Naive thymus-derived CD4-positive, alpha-beta T cell (primary cell): Measurements from ENCODE around the gene SETD6. TPM values are rescaled to one million over a fixed set of nuclear protein-coding genes. Genes with fewer than 3 reads are reported as not detected.

Experiments
- ATAC-seq: fragments of 150-1000 bp; cut with Tn5 transposase; 2 replicates; pipeline ENCODE4 v1.10.0; 2021; ENCODE audit warnings: mild to moderate bottlenecking, moderate library complexity
- CTCF ChIA-PET: fragments of 350-600 bp; sonication (Branson Sonifier 250); formaldehyde crosslinking; loops from one replicate; lab custom pipeline; 2021; ENCODE audit warnings: antibody characterized with exemption; lab: Charles Lee
- POLR2A ChIA-PET: fragments of 350-600 bp; sonication (Branson Sonifier 250); formaldehyde crosslinking; loops from one replicate; lab custom pipeline; 2021; ENCODE audit warnings: antibody characterized with exemption, inconsistent platforms; lab: Charles Lee
- DNase-seq, 9 donors: peaks; one replicate each; pipeline versions ENCODE4 v3.0.0 to v3.0.0-alpha.2; 2020 to 2022; ENCODE audit warnings: mixed read lengths in 1 of 9
- H3K27ac ChIP-seq: one replicate; pipeline ENCODE4 v1.7.0; 2013; ENCODE audit warnings: mild to moderate bottlenecking, low read depth, low read length, moderate library complexity
- H3K27me3 ChIP-seq, 2 donors: one replicate each; pipeline ENCODE4 v1.7.0; 2013; ENCODE audit warnings: low read length in 2 of 2, mild to moderate bottlenecking in 2 of 2, moderate library complexity in 2 of 2; ENCODE audit not compliant: control insufficient read depth in 2 of 2, insufficient read depth in 2 of 2
- H3K36me3 ChIP-seq, 3 experiments: 1 replicate in 2 of 3; 2 replicates in 1 of 3; pipeline ENCODE4 v1.7.0; 2013; ENCODE audit warnings: low read length in 3 of 3, mild to moderate bottlenecking in 3 of 3, moderate library complexity in 1 of 3; ENCODE audit not compliant: insufficient read depth in 3 of 3, control insufficient read depth in 2 of 3
- H3K4me1 ChIP-seq, 2 donors: one replicate each; pipeline ENCODE4 v1.7.0; 2013; ENCODE audit warnings: low read length in 2 of 2, mild to moderate bottlenecking in 2 of 2, moderate library complexity in 1 of 2; ENCODE audit not compliant: control insufficient read depth in 2 of 2, insufficient read depth in 2 of 2
- H3K4me3 ChIP-seq: 2 replicates; pipeline ENCODE4 v1.7.0; 2013; ENCODE audit warnings: mild to moderate bottlenecking, low read length
- H3K9me3 ChIP-seq, 3 experiments: 1 replicate in 2 of 3; 2 replicates in 1 of 3; pipeline ENCODE4 v1.7.0; 2013; ENCODE audit warnings: low read length in 3 of 3; ENCODE audit not compliant: control insufficient read depth in 2 of 3
- H3K27ac Mint-ChIP-seq, 9 donors: one replicate each; pipeline ENCODE4 v1.8.0; 2020 to 2022; ENCODE audit warnings: mixed read lengths in 9 of 9, mild to moderate bottlenecking in 8 of 9, moderate library complexity in 5 of 9, inconsistent platforms in 2 of 9
- H3K27me3 Mint-ChIP-seq, 5 donors: one replicate each; pipeline ENCODE4 v1.8.0; 2021 to 2022; ENCODE audit warnings: mixed read lengths in 5 of 5, mild to moderate bottlenecking in 1 of 5
- H3K36me3 Mint-ChIP-seq, 5 donors: one replicate each; pipeline ENCODE4 v1.8.0; 2020 to 2022; ENCODE audit warnings: mixed read lengths in 5 of 5, mild to moderate bottlenecking in 3 of 5, inconsistent platforms in 1 of 5
- H3K4me1 Mint-ChIP-seq, 7 donors: one replicate each; pipeline ENCODE4 v1.8.0; 2020 to 2022; ENCODE audit warnings: mixed read lengths in 7 of 7, mild to moderate bottlenecking in 3 of 7, inconsistent platforms in 1 of 7
- H3K4me3 Mint-ChIP-seq, 10 donors: one replicate each; pipeline ENCODE4 v1.8.0; 2020 to 2022; ENCODE audit warnings: mild to moderate bottlenecking in 10 of 10, mixed read lengths in 10 of 10, moderate library complexity in 6 of 10, inconsistent platforms in 2 of 10
- H3K9me3 Mint-ChIP-seq, 11 donors: one replicate each; pipeline ENCODE4 v1.8.0; 2020 to 2022; ENCODE audit warnings: mixed read lengths in 11 of 11, mild to moderate bottlenecking in 4 of 11, inconsistent platforms in 1 of 11, moderate library complexity in 1 of 11
- intact Hi-C, 2 donors: fragments of 100-400 bp; cut with micrococcal nuclease; formaldehyde crosslinking; loops; one replicate each; pipeline ENCODE4 v1.15.1; 2023
- polyA plus RNA-seq, 2 donors: library from polyadenylated mRNA; unstranded; fragments of 300-500 nt; fragmentation: Illumina TruSeq; gene quantifications; one replicate each; pipeline ENCODE4 v1.2.3, GENCODE V29; 2021
- total RNA-seq, 6 experiments: library from RNA in 5 of 6; stranded (reverse) in 5 of 6; gene quantifications; 1 replicate in 5 of 6; 2 replicates in 1 of 6; pipeline ENCODE4 v1.2.3 and lab custom pipeline; 2021 to 2026

The SETD6 gene, protein sequence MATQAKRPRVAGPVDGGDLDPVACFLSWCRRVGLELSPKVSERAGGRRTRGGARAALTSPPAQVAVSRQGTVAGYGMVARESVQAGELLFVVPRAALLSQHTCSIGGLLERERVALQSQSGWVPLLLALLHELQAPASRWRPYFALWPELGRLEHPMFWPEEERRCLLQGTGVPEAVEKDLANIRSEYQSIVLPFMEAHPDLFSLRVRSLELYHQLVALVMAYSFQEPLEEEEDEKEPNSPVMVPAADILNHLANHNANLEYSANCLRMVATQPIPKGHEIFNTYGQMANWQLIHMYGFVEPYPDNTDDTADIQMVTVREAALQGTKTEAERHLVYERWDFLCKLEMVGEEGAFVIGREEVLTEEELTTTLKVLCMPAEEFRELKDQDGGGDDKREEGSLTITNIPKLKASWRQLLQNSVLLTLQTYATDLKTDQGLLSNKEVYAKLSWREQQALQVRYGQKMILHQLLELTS
- total RNA-seq (10 to 100 TPM; 20.7 to 41.3 (median 39.0) TPM), polyA plus RNA-seq (10 to 100 TPM in 1 of 2 donors, 1 to 10 TPM in 1; 9.8 to 13.3 TPM), total RNA-seq (lab: John Stamatoyannopoulos, UW) (34.6 reads per million, percentile 63 among the genes with 10 or more reads in this experiment)

DNA sequence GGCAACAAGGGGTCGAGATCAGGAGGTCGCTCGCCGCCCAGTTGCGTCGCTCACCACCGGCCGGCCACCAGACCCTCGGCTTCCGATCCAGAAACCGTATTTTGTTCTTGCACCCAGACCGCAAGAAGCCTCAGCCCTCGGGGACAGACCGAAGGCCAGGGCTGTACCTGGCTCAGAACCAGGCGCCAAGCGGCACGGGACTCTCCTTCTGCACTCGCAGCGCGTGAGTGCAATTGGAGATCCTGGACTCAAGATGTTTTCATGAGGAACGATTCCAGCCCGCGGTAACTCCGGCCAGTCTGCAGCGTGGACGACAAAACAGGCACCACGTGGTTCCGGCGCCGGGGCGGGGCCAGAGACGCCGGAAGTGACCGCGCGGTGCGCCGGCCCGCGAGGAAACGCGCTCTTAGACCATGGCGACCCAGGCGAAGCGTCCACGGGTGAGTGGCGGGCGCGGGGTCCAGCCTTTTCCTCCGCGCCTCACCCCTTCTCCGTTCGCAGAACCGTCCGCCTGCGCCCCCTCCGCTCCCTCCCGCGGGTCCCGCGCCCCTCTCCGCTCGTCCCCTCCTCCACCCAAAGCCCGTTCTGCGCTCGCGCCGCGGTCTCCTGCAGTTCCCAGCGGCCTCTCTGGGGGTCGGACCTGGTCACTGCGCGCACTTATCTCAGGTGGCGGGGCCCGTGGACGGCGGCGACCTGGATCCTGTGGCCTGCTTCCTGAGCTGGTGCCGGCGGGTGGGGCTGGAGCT is at the start of gene SETD6:
SETD6 (plus strand) TSS at position 393 of the 746 bp plus-strand sequence; CDS start at position 414, 21 bp downstream.
- Mint-ChIP-seq H3K27ac (peak within 1 kb of the TSS; percentile 69 to 95 (median 87)), H3K36me3 (peaks cover 0 to 11% (median 6%) of the 10 kb centered on the region in 5 donors), H3K4me3 (peak within 1 kb of the TSS; percentile 78 to 95 (median 88)), H3K27me3 (no peaks in the 10 kb centered on the region), H3K9me3 (no peaks in the 10 kb centered on the region), H3K4me1 (peaks cover 9 to 40% (median 26%) of the 10 kb centered on the region in 7 donors)
- DNase-seq (peak; percentile 49 to 89 (median 61)), ATAC-seq (peak; percentile 85)
- Histone ChIP-seq H3K9me3 (no peaks in the 10 kb centered on the region), H3K27ac (peak within 1 kb of the TSS; percentile 81), H3K27me3 (no peaks in the 10 kb centered on the region), H3K4me1 (peaks cover 7 to 10% of the 10 kb centered on the region in 2 donors), H3K4me3 (peak within 1 kb of the TSS; percentile 82), H3K36me3 (peaks cover 10 to 34% (median 16%) of the 10 kb centered on the region in 3 experiments)
- intact Hi-C loops, result loop anchor here (1.0 to 10.0 kb wide), 8 partner anchors 14 to 780 kb away; partner anchors contain the start of genes GOT2 (in 2 of the 2), CFAP20 (in 1 of the 2), CNOT1 (in 1 of the 2) and GINS3 (in 1 of the 2)
- CTCF ChIA-PET, result interaction anchor here (1.0 to 4.5 kb wide), 2 partner anchors 241 kb away, joined by 5 to 47 read pairs; no protein-coding TSS in a partner anchor
- POLR2A ChIA-PET, result interaction anchor here (1.6 to 1.8 kb wide), 2 partner anchors 113 to 241 kb away, joined by 3 to 9 read pairs; no protein-coding TSS in a partner anchor

DNA sequence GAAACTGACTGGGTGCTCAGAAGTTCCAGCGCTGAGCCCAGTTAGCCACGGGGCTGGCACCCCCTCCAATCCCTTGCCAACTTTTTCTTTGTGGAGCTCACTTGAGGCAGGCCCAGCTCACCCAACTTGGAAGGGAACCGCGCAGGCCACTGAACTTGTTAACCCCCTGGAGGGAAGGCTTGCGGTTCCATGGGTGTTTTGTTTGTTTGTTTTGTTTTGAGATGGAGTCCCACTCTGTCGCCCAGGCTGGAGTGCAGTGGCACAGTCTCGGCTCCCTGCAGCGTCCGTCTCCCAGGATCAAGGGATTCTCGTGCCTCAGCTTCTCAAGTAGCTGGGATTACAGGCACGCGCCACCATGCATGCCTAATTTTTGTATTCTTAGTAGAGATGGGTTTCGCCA is 49.5 kb upstream of the SETD6 start:
- Mint-ChIP-seq H3K9me3 (no peaks in the 10 kb centered on the region), H3K36me3 (no peaks in the 10 kb centered on the region), H3K4me3 (peak overlapping the region in 1 of 10 donors; percentile 80), H3K4me1 (peaks cover 0 to 11% (median 8%) of the 10 kb centered on the region in 7 donors), H3K27ac (no peak overlapping the region), H3K27me3 (peaks cover 58 to 71% (median 67%) of the 10 kb centered on the region in 5 donors)
- H3K27me3 ChIP-seq, result peaks cover 0 to 4% of the 10 kb centered on the region in 2 donors
- H3K27ac ChIP-seq, result no peak overlapping the region
- no peak overlapping the region for H3K4me3 ChIP-seq
- no peak for DNase-seq
- H3K9me3 ChIP-seq, result no peaks in the 10 kb centered on the region
- H3K4me1 ChIP-seq, result no peaks in the 10 kb centered on the region
- intact Hi-C loops, result no loop called here
- ChIA-PET POLR2A (no interaction called here), CTCF (no interaction called here)
- H3K36me3 ChIP-seq, result no peaks in the 10 kb centered on the region
- ATAC-seq, result no peak

DNA sequence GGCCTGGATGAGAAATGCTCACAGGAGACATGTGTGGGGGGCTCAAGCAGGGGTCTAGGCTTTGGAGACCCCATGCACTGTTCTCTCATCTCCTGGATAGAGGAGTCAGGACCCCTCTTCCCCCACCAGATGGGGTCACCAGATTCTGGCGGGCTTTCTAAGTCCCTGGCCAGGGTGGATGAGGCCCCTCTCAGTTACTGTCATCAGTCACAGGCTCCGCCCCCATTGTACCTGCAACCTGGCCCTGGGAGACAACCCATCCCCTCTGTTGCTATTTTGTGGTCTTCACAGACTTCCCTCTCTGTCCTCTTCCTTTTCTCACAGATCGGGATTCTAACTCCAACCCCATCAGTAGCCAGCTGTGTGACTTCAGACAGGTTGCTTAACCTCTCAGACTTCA is 48.9 kb upstream of the SETD6 start:
- peaks cover 54 to 68% (median 62%) of the 10 kb centered on the region in 5 donors for H3K27me3 Mint-ChIP-seq
- no peak overlapping the region for H3K4me3 ChIP-seq
- H3K4me1 Mint-ChIP-seq, result peaks cover 0 to 16% (median 9%) of the 10 kb centered on the region in 7 donors
- H3K4me3 Mint-ChIP-seq, result peak overlapping the region in 4 of 10 donors; percentile 5 to 38 (median 30)
- H3K9me3 ChIP-seq, result no peaks in the 10 kb centered on the region
- POLR2A ChIA-PET, result no interaction called here
- CTCF ChIA-PET, result no interaction called here
- H3K4me1 ChIP-seq, result no peaks in the 10 kb centered on the region
- no peak for ATAC-seq
- H3K27me3 ChIP-seq, result peaks cover 0 to 4% of the 10 kb centered on the region in 2 donors
- no peaks in the 10 kb centered on the region for H3K36me3 Mint-ChIP-seq
- no peak for DNase-seq
- intact Hi-C loops, result no loop called here
- no peak overlapping the region for H3K27ac ChIP-seq
- no peaks in the 10 kb centered on the region for H3K36me3 ChIP-seq
- no peaks in the 10 kb centered on the region for H3K9me3 Mint-ChIP-seq
- H3K27ac Mint-ChIP-seq, result no peak overlapping the region

DNA sequence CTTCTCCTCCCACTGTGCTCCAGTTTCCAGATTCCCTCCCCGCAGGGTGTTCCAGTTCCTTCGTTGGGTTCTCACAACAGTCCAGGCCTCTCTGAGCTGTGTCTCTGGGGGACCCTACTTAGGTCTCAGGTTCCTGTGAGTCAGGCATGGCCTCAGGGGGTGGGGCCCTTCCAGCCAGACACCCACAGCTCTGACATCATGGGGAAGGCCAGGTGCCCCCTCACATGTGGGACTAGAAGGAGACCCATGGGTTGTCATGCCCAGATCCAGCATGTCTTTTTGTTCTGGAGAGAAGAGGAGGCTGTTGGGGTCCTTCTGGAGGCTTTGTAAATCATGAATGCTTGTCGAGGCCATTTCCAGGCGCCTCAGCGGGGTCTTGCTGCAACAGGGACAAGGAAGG is 47.4 kb upstream of the SETD6 start:
- Histone ChIP-seq H3K36me3 (no peaks in the 10 kb centered on the region), H3K27me3 (peaks cover 0 to 4% of the 10 kb centered on the region in 2 donors), H3K4me1 (no peaks in the 10 kb centered on the region), H3K27ac (no peak overlapping the region), H3K9me3 (no peaks in the 10 kb centered on the region), H3K4me3 (no peak overlapping the region)
- peaks cover 48 to 57% (median 52%) of the 10 kb centered on the region in 5 donors for H3K27me3 Mint-ChIP-seq
- no peak overlapping the region for H3K4me3 Mint-ChIP-seq
- intact Hi-C loops, result no loop called here
- no peaks in the 10 kb centered on the region for H3K9me3 Mint-ChIP-seq
- DNase-seq (no peak), ATAC-seq (no peak)
- CTCF ChIA-PET, result no interaction called here
- H3K36me3 Mint-ChIP-seq, result no peaks in the 10 kb centered on the region
- peaks cover 0 to 20% (median 9%) of the 10 kb centered on the region in 7 donors for H3K4me1 Mint-ChIP-seq
- no peak overlapping the region for H3K27ac Mint-ChIP-seq
- POLR2A ChIA-PET, result no interaction called here

DNA sequence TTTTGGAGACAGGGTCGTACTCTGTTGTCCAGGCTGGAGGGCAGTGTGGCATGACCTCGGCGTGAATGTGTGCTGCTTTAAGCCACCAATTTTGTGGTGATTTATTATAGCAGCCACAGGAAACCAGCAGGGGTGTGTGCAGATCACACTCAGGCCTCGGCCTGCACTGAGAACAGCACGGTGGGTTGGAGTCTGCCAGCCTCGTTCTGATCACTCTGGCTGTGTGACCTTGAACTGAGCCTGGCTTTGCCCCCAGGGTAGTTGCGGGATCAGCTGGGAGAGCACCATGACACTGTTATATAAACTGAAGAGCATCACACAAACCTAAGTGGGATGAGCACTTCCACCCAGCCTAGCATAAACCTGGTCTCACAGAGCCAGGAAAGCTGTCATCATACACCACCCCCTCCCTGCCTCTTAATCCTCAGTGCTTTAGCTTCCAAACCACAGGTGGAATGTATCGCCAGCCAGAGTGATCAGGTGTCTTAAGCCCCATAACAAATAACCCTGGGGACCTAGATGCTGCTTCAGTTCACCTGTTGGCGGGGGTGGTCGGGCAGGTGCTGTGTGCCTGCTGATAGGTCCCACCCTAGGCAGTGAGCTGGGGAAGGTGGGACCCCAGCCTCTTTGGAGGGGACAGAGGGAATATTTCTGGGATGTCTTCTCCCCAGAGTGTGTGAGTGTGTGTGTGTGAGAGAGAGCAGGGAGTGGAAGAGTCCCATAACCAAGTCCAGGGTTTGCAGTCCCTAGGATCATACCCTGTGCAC is 43.9 kb upstream of the SETD6 start:
- ATAC-seq (no peak), DNase-seq (no peak)
- H3K4me1 ChIP-seq, result no peaks in the 10 kb centered on the region
- intact Hi-C loops, result no loop called here
- no peak overlapping the region for H3K4me3 ChIP-seq
- H3K27me3 ChIP-seq, result peaks cover 0 to 4% of the 10 kb centered on the region in 2 donors
- H3K27me3 Mint-ChIP-seq, result peaks cover 38 to 52% (median 41%) of the 10 kb centered on the region in 5 donors
- H3K9me3 ChIP-seq, result no peaks in the 10 kb centered on the region
- H3K4me1 Mint-ChIP-seq, result peaks cover 0 to 11% (median 0%) of the 10 kb centered on the region in 7 donors
- ChIA-PET POLR2A (no interaction called here), CTCF (interaction anchor here (0.6 kb wide), 1 partner anchor 21 kb away, joined by 3 read pairs; no protein-coding TSS in a partner anchor)
- H3K4me3 Mint-ChIP-seq, result no peak overlapping the region
- no peaks in the 10 kb centered on the region for H3K36me3 Mint-ChIP-seq
- H3K36me3 ChIP-seq, result no peaks in the 10 kb centered on the region
- H3K27ac Mint-ChIP-seq, result no peak overlapping the region
- no peak overlapping the region for H3K27ac ChIP-seq
- H3K9me3 Mint-ChIP-seq, result no peaks in the 10 kb centered on the region

DNA sequence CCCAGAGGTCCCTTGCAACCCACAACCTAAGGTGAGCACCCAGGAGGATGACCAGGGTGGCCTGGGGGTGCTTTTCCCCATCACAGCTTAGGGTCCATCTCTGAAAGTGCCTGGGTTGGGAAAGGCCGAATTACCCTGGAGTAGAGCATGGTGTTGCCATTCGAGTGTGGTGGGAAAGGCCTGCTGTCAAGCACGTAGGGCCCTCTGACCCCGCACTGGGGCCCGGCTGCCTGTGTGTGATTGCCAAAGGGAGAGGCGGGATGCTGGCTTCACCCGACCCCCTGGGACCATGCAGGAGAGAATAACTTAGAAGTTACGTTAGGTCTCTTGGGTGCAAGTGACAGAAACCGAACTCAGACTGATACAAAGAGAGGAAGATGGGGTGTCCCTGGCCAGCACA is 43.1 kb upstream of the SETD6 start:
- Histone ChIP-seq H3K4me3 (no peak overlapping the region), H3K27ac (no peak overlapping the region), H3K36me3 (no peaks in the 10 kb centered on the region), H3K27me3 (no peaks in the 10 kb centered on the region), H3K9me3 (no peaks in the 10 kb centered on the region), H3K4me1 (no peaks in the 10 kb centered on the region)
- intact Hi-C loops, result no loop called here
- ATAC-seq (no peak), DNase-seq (no peak)
- no peaks in the 10 kb centered on the region for H3K9me3 Mint-ChIP-seq
- H3K36me3 Mint-ChIP-seq, result no peaks in the 10 kb centered on the region
- CTCF ChIA-PET, result no interaction called here
- H3K27me3 Mint-ChIP-seq, result peaks cover 29 to 45% (median 34%) of the 10 kb centered on the region in 5 donors
- no peak overlapping the region for H3K4me3 Mint-ChIP-seq
- peaks cover 0 to 11% (median 0%) of the 10 kb centered on the region in 7 donors for H3K4me1 Mint-ChIP-seq
- no peak overlapping the region for H3K27ac Mint-ChIP-seq
- POLR2A ChIA-PET, result no interaction called here
